DND-41 (cell line): Measurements from ENCODE around the gene CROCC.

Experiments
- ATAC-seq: fragments of 200-7000 bp; cut with Tn5 transposase; 3 replicates; pipeline ENCODE4 v1.9.1; 2021; ENCODE audit warnings: low read depth; ENCODE audit not compliant: insufficient read depth
- DNase-seq: peaks from one replicate; pipeline ENCODE4 v3.0.0-alpha.2; 2020
- H2AFZ ChIP-seq: 2 replicates; pipeline ENCODE4 v1.6.0; 2012; ENCODE audit warnings: low read depth, low read length
- H3K27ac ChIP-seq: 2 replicates; pipeline ENCODE4 v1.5.1; 2012; ENCODE audit warnings: low read length, inconsistent platforms
- H3K27me3 ChIP-seq: fragments of 200-600 bp; sonication (generic); 2 replicates; pipeline ENCODE4 v1.6.0; 2012; ENCODE audit warnings: low read length, mild to moderate bottlenecking, inconsistent platforms; ENCODE audit not compliant: insufficient read depth, poor library complexity
- H3K36me3 ChIP-seq: 2 replicates; pipeline ENCODE4 v1.5.1; 2012; ENCODE audit warnings: low read length, inconsistent platforms; ENCODE audit not compliant: insufficient read depth
- H3K4me1 ChIP-seq: 2 replicates; pipeline ENCODE4 v1.5.1; 2012; ENCODE audit warnings: mild to moderate bottlenecking, low read length; ENCODE audit not compliant: insufficient read depth
- H3K4me2 ChIP-seq: 2 replicates; pipeline ENCODE4 v1.6.0; 2012; ENCODE audit warnings: mild to moderate bottlenecking, moderate library complexity, low read length, inconsistent platforms; ENCODE audit not compliant: insufficient read depth
- H3K4me3 ChIP-seq, 2 experiments: fragments of 200-600 bp in 1 of 2; shearing (Covaris generic) in 1 of 2; 2 replicates each; pipeline ENCODE4 v1.5.1; 2012 to 2016; ENCODE audit warnings: inconsistent platforms in 2 of 2, low read length in 2 of 2, mild to moderate bottlenecking in 2 of 2, low read depth in 1 of 2, moderate library complexity in 1 of 2
- H3K79me2 ChIP-seq: 2 replicates; pipeline ENCODE4 v1.6.0; 2012; ENCODE audit warnings: low read length, inconsistent platforms; ENCODE audit not compliant: insufficient read depth
- H3K9ac ChIP-seq: 2 replicates; pipeline ENCODE4 v1.6.0; 2012; ENCODE audit warnings: low read depth, mild to moderate bottlenecking, inconsistent platforms, low read length, moderate library complexity
- H3K9me3 ChIP-seq: 2 replicates; pipeline ENCODE4 v1.5.1; 2012; ENCODE audit warnings: low read length, moderate library complexity, mild to moderate bottlenecking, inconsistent platforms; ENCODE audit not compliant: insufficient read depth, severe bottlenecking
- H4K20me1 ChIP-seq: 2 replicates; pipeline ENCODE4 v1.6.0; 2012; ENCODE audit warnings: low read length; ENCODE audit not compliant: insufficient read depth
- CTCF ChIP-seq: IDR thresholded peaks from 2 replicates; pipeline ENCODE4 v1.5.1; 2012; ENCODE audit warnings: borderline replicate concordance, low read length, moderate library complexity, mild to moderate bottlenecking; ENCODE audit not compliant: poor library complexity, severe bottlenecking; ENCODE audit errors: extremely low read depth
- EZH2 ChIP-seq: IDR thresholded peaks from 3 replicates; pipeline ENCODE4 v1.6.1; 2012; ENCODE audit warnings: borderline replicate concordance, low read depth, mild to moderate bottlenecking, moderate library complexity, low read length, inconsistent platforms; ENCODE audit not compliant: severe bottlenecking

The CROCC gene

GRCh38 chr1:16920951-16921350 is 780 bp upstream of the CROCC start:
- peaks cover 17% of the 10 kb centered on the region for H3K4me1 ChIP-seq
- H3K27me3 ChIP-seq = no peaks in the 10 kb centered on the region
- H4K20me1 ChIP-seq = no peaks in the 10 kb centered on the region; the same call in none of the 2 replicates
- peaks cover 7% of the 10 kb centered on the region for H3K79me2 ChIP-seq
- H3K36me3 ChIP-seq = no peaks in the 10 kb centered on the region
- ATAC-seq = no peak
- H3K27ac ChIP-seq = peak overlapping the region; percentile 33
- no peak overlapping the region for H3K9ac ChIP-seq
- H3K9me3 ChIP-seq = no peaks in the 10 kb centered on the region
- H3K4me2 ChIP-seq = peak overlapping the region; percentile 68; the same call in 1 of the 2 replicates
- H3K4me3 ChIP-seq = no peak overlapping the region
- no peak for TF ChIP-seq CTCF
- TF ChIP-seq EZH2 = no peak
- no peak for DNase-seq
- no peak overlapping the region for H2AFZ ChIP-seq

GRCh38 chr1:16922466-16922865 is 735 bp downstream of the CROCC start:
- Histone ChIP-seq H4K20me1 (no peaks in the 10 kb centered on the region; the same call in none of the 2 replicates), H3K4me1 (peaks cover 17% of the 10 kb centered on the region), H2AFZ (0 out of 2 replicates have a peak overlapping the region, but pooled peaks have one; percentile 50), H3K9ac (peak overlapping the region; percentile 43), H3K27me3 (no peaks in the 10 kb centered on the region), H3K36me3 (no peaks in the 10 kb centered on the region), H3K4me2 (peak overlapping the region; percentile 68), H3K4me3 (peak overlapping the region in 1 of 2 experiments; percentile 50; a peak in 2 of 4 replicates), H3K27ac (peak overlapping the region; percentile 64), H3K79me2 (peaks cover 7% of the 10 kb centered on the region), H3K9me3 (no peaks in the 10 kb centered on the region)
- TF ChIP-seq EZH2 (no peak), CTCF (no peak)
- no peak for DNase-seq
- no peak for ATAC-seq

GRCh38 chr1:16922885-16923431 is 1.2 kb downstream of the CROCC start:
- Histone ChIP-seq H3K9me3 (no peaks in the 10 kb centered on the region), H3K27ac (peak overlapping the region; percentile 15; the same call in 1 of the 2 replicates), H3K4me3 (no peak overlapping the region), H2AFZ (no peak overlapping the region), H3K9ac (no peak overlapping the region), H3K4me1 (peaks cover 17% of the 10 kb centered on the region), H3K4me2 (peak overlapping the region; percentile 68; the same call in 1 of the 2 replicates), H3K79me2 (peaks cover 7% of the 10 kb centered on the region), H3K36me3 (no peaks in the 10 kb centered on the region), H3K27me3 (no peaks in the 10 kb centered on the region), H4K20me1 (peaks cover 2% of the 10 kb centered on the region)
- DNase-seq = no peak
- TF ChIP-seq EZH2 = no peak
- TF ChIP-seq CTCF = no peak
- ATAC-seq = no peak
